ENCODE measurements around the gene SNRPD1. TPM values are rescaled to one million over a fixed set of nuclear protein-coding genes. Genes with fewer than 3 reads are reported as not detected.
"Not testable (repeated sequence)": the region's sequence is repeated elsewhere in the genome, so short reads cannot be mapped to it uniquely, and the experiment has no call there.

SNRPD1 gene
- total RNA-seq, 1 donor from 2014 or later = 82.5 TPM

- Mint-ChIP-seq H3K27me3 (ENCODE audit: unreplicated experiment) (peaks cover 1% of the 10 kb centered on the region), H3K27ac (ENCODE audit: unreplicated experiment) (no peak overlapping the region), H3K36me3 (ENCODE audit: low read depth, unreplicated experiment) (peaks cover 3% of the 10 kb centered on the region), H3K4me3 (ENCODE audit: unreplicated experiment) (no peak overlapping the region), H3K9me3 (ENCODE audit: unreplicated experiment) (no peaks in the 10 kb centered on the region), H3K4me1 (ENCODE audit: unreplicated experiment) (no peaks in the 10 kb centered on the region)
- TF ChIP-seq, protein P1, sequence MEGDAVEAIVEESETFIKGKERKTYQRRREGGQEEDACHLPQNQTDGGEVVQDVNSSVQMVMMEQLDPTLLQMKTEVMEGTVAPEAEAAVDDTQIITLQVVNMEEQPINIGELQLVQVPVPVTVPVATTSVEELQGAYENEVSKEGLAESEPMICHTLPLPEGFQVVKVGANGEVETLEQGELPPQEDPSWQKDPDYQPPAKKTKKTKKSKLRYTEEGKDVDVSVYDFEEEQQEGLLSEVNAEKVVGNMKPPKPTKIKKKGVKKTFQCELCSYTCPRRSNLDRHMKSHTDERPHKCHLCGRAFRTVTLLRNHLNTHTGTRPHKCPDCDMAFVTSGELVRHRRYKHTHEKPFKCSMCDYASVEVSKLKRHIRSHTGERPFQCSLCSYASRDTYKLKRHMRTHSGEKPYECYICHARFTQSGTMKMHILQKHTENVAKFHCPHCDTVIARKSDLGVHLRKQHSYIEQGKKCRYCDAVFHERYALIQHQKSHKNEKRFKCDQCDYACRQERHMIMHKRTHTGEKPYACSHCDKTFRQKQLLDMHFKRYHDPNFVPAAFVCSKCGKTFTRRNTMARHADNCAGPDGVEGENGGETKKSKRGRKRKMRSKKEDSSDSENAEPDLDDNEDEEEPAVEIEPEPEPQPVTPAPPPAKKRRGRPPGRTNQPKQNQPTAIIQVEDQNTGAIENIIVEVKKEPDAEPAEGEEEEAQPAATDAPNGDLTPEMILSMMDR (IDR thresholded peaks at IDR 0.05; ENCODE audit: unreplicated experiment) = no peak
- DNase-seq (ENCODE audit: low spot score) = no peak
Observed at GRCh38 chr18:21662581-21662980, 50.5 kb downstream of the SNRPD1 start.

DNA sequence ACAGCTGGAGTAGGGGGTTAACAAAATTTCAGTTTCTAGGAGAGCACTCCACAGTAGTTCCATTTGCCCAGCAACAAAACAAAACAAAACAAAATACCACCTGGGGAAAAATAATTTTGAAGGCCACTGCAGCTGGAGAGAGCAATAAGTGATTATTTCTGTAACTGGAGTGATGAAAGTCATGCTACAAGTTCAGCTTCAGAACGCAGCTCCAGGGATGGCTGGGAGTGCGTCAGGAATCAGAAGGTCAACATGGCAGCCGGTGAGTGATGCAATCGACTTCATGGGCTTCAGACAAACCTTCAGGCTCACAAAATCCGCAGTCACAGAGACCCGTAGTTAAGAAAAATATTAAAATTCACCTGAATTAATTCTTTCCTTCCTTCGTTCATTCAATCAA is 51.5 kb downstream of the SNRPD1 start:
- H3K36me3 Mint-ChIP-seq (ENCODE audit: low read depth, unreplicated experiment) = peaks cover 3% of the 10 kb centered on the region
- no peak overlapping the region for H3K4me3 Mint-ChIP-seq (ENCODE audit: unreplicated experiment)
- no peak for DNase-seq (ENCODE audit: low spot score)
- H3K9me3 Mint-ChIP-seq (ENCODE audit: unreplicated experiment) = no peaks in the 10 kb centered on the region
- H3K27me3 Mint-ChIP-seq (ENCODE audit: unreplicated experiment) = peaks cover 1% of the 10 kb centered on the region
- H3K27ac Mint-ChIP-seq (ENCODE audit: unreplicated experiment) = no peak overlapping the region
- no peaks in the 10 kb centered on the region for H3K4me1 Mint-ChIP-seq (ENCODE audit: unreplicated experiment)
- TF ChIP-seq, protein P1 (IDR thresholded peaks at IDR 0.05; ENCODE audit: unreplicated experiment) = no peak

- DNase-seq (ENCODE audit: low spot score) = no peak
- TF ChIP-seq, protein P1 (IDR thresholded peaks at IDR 0.05; ENCODE audit: unreplicated experiment) = no peak
- peaks cover 1% of the 10 kb centered on the region for H3K27me3 Mint-ChIP-seq (ENCODE audit: unreplicated experiment)
- no peak overlapping the region for H3K27ac Mint-ChIP-seq (ENCODE audit: unreplicated experiment)
- H3K36me3 Mint-ChIP-seq (ENCODE audit: low read depth, unreplicated experiment) = peaks cover 3% of the 10 kb centered on the region
- H3K4me3 Mint-ChIP-seq (ENCODE audit: unreplicated experiment) = no peak overlapping the region
- no peaks in the 10 kb centered on the region for H3K4me1 Mint-ChIP-seq (ENCODE audit: unreplicated experiment)
- no peaks in the 10 kb centered on the region for H3K9me3 Mint-ChIP-seq (ENCODE audit: unreplicated experiment)
Observed at GRCh38 chr18:21664069-21664468, 52.0 kb downstream of the SNRPD1 start.

DNA sequence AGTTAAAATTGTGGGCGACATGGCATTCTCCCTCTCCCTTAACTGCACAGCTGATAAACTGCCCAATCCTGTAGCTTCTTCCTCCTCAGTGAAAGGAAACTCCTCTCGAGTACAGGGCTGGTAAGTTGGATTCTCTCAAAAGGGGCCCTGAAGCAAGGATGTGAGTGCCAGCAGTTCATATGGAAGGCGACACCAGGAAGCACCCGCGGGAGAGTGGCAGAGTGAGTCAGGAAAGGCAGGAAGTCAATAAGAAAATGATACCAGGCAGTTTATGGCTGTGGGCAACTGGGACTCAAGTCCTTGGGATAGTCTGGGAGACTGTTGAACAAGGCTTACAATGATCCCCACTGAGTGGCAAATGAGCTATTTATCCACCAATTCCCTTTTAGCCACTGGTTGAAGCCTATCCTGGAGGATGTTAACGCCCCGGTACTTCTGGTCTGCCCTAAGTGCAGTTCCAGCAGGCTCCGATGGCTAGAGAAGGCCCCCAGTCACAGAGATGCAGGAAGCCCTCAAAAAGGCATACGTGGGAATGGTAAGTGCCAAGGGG is 57.7 kb downstream of the SNRPD1 start:
- TF ChIP-seq, protein P1 (IDR thresholded peaks at IDR 0.05; ENCODE audit: unreplicated experiment) = no peak
- peaks cover 16% of the 10 kb centered on the region for H3K4me1 Mint-ChIP-seq (ENCODE audit: unreplicated experiment)
- no peak overlapping the region for H3K4me3 Mint-ChIP-seq (ENCODE audit: unreplicated experiment)
- H3K9me3 Mint-ChIP-seq (ENCODE audit: unreplicated experiment) = no peaks in the 10 kb centered on the region
- peaks cover 14% of the 10 kb centered on the region for H3K36me3 Mint-ChIP-seq (ENCODE audit: low read depth, unreplicated experiment)
- H3K27me3 Mint-ChIP-seq (ENCODE audit: unreplicated experiment) = no peaks in the 10 kb centered on the region
- peak overlapping the region; percentile 67 for H3K27ac Mint-ChIP-seq (ENCODE audit: unreplicated experiment)
- DNase-seq (ENCODE audit: low spot score) = no peak

DNA sequence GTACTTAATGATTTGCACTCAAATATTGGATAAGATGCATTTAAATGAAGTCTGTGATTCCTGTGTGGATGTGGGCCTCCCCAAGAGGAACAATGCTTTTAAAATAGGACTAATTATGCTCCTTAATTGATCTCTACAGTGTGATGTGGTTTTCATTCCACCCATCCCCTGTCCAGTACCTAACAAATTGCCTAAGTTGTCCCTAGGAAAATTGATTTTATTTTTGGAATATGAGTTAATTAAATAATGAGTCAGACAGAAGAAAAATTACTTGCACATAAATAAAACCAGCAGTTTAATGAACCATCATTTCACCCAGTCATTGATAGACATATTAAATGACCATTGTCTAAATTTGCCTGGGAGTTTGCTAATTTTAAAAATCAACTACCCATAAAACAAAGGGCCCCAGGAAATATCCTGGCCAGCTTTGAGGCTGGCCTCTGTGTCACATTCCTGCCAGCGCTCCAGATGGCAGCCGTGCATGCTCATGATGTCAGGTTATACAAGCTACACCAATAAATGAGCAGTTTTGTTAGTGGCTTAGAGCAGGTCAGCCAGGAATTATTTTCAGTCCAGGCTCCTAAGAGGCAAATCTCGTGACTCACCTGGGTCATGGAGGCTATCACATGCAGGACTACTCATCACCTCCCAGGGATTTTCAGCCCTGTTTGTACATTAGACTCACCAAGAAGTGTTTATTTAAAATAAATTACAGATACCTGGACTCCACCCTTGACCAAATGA is 60.6 kb downstream of the SNRPD1 start:
- no peak for DNase-seq (ENCODE audit: low spot score)

DNA sequence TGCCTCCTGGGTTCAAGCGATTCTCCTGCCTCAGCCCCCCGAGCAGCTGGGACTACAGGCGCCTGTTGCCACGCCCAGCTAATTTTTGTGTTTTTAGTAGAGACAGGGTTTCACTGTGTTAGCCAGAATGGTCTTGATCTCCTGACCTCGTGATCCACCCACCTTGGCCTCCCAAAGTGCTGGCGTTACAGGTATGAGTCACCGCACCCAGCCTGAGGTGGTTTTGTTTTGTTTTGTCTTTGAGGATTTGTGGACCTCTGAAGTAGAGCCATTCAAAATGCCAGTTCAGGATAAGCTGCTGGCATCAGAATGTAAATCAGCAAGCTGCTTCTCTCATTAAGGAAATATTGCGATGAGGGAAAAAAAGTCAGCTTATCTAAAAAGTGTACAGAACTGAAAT is 63.2 kb downstream of the SNRPD1 start:
- not testable (repeated sequence) for H3K4me1 Mint-ChIP-seq (ENCODE audit: unreplicated experiment); H3K27me3 Mint-ChIP-seq (ENCODE audit: unreplicated experiment); H3K27ac Mint-ChIP-seq (ENCODE audit: unreplicated experiment); H3K4me3 Mint-ChIP-seq (ENCODE audit: unreplicated experiment); H3K36me3 Mint-ChIP-seq (ENCODE audit: low read depth, unreplicated experiment); H3K9me3 Mint-ChIP-seq (ENCODE audit: unreplicated experiment); DNase-seq (ENCODE audit: low spot score)

More for the DNA sequence above, 60.6 kb downstream of the SNRPD1 start:
- Mint-ChIP-seq H3K27me3 (ENCODE audit: unreplicated experiment) (no peaks in the 10 kb centered on the region), H3K9me3 (ENCODE audit: unreplicated experiment) (no peaks in the 10 kb centered on the region), H3K4me3 (ENCODE audit: unreplicated experiment) (no peak overlapping the region), H3K27ac (ENCODE audit: unreplicated experiment) (no peak overlapping the region), H3K36me3 (ENCODE audit: low read depth, unreplicated experiment) (peaks cover 14% of the 10 kb centered on the region), H3K4me1 (ENCODE audit: unreplicated experiment) (peaks cover 16% of the 10 kb centered on the region)
- TF ChIP-seq, protein P1 (IDR thresholded peaks at IDR 0.05; ENCODE audit: unreplicated experiment) = no peak
